C4-2B (cell line): ENCODE data around the gene HNRNPR.
"Not testable (repeated sequence)": the region's sequence is repeated elsewhere in the genome, so short reads cannot be mapped to it uniquely, and the experiment has no call there.

Source experiments
- ZFX ChIP-seq: fragments of 450-650 bp; IDR thresholded peaks from 2 replicates; pipeline ENCODE4 v1.6.1; 2017
- TF ChIP-seq, protein P1 (sequence below): fragments of 450-650 bp; conservative IDR thresholded peaks from 2 replicates; pipeline ENCODE4 v1.5.1; 2017; ENCODE audit warnings: mild to moderate bottlenecking

DNA sequence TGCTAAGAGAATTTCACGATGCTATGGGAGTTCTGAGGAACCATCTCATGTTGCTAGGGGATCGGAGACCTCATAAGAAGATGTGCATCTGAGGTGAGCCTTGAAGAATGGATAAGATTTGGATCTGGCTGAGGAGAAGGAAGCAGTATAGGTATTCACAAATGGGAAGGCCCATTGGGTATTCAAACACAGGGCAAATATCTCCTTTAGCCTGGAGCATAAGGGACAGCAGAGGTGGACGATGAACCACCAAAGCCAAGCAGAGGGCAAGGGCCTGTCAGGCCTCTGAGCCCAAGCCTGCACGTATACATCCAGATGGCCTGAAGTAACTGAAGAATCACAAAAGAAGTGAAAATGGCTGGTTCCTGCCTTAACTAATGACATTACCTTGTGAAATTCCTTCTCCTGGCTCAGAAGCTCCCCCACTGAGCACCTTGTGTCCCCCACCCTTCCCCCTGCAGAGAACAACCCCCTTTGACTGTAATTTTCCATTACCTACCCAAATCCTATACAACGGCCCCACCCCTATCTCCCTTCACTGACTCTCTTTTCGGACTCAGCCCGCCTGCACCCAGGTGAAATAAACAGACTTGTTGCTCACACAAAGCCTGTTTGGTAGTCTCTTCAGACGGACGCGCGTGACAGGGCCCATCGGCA, 30.1 kb upstream of the HNRNPR start:
- TF ChIP-seq, protein P1, sequence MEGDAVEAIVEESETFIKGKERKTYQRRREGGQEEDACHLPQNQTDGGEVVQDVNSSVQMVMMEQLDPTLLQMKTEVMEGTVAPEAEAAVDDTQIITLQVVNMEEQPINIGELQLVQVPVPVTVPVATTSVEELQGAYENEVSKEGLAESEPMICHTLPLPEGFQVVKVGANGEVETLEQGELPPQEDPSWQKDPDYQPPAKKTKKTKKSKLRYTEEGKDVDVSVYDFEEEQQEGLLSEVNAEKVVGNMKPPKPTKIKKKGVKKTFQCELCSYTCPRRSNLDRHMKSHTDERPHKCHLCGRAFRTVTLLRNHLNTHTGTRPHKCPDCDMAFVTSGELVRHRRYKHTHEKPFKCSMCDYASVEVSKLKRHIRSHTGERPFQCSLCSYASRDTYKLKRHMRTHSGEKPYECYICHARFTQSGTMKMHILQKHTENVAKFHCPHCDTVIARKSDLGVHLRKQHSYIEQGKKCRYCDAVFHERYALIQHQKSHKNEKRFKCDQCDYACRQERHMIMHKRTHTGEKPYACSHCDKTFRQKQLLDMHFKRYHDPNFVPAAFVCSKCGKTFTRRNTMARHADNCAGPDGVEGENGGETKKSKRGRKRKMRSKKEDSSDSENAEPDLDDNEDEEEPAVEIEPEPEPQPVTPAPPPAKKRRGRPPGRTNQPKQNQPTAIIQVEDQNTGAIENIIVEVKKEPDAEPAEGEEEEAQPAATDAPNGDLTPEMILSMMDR: not testable (repeated sequence)
- TF ChIP-seq ZFX: not testable (repeated sequence)
